Stimulated activated CD4-positive, alpha-beta T cell treated with anti-CD3 and anti-CD28 coated beads, TNF-alpha, amount 100 ng/mL, for 4 hours (primary cell): ENCODE measurements around the gene APBA2.

Experiments used
- DNase-seq, 3 experiments: peaks; one replicate each; pipeline ENCODE4 v3.0.0-alpha.2; 2020; ENCODE audit warnings: low read depth in 3 of 3

The APBA2 gene

GRCh38 chr15:29119847-29120246 lies 234.1 kb downstream of the APBA2 start:
- no peak for DNase-seq

GRCh38 chr15:29120593-29121368 lies 235.0 kb downstream of the APBA2 start:
- no peak for DNase-seq

- no peak for DNase-seq
These were observed 235.5 kb downstream of the APBA2 start for GRCh38 chr15:29121369-29121656.

GRCh38 chr15:29121907-29122306 lies 236.1 kb downstream of the APBA2 start:
- DNase-seq = no peak

GRCh38 chr15:29122506-29122905 lies 236.7 kb downstream of the APBA2 start:
- no peak for DNase-seq

GRCh38 chr15:29123171-29123570 lies 237.4 kb downstream of the APBA2 start:
- DNase-seq = no peak

- DNase-seq = no peak
These were observed 238.2 kb downstream of the APBA2 start for GRCh38 chr15:29123991-29124390.

- no peak for DNase-seq
These were observed 239.0 kb downstream of the APBA2 start for GRCh38 chr15:29124581-29125381.

- DNase-seq = no peak
These were observed 239.8 kb downstream of the APBA2 start for GRCh38 chr15:29125382-29126207.

- DNase-seq = no peak
These were observed 240.4 kb downstream of the APBA2 start for GRCh38 chr15:29126208-29126536.

- DNase-seq = no peak
These were observed 241.2 kb downstream of the APBA2 start for GRCh38 chr15:29126821-29127461.

- DNase-seq = no peak
These were observed 242.0 kb downstream of the APBA2 start for GRCh38 chr15:29127506-29128430.

- DNase-seq = no peak
These were observed 242.9 kb downstream of the APBA2 start for GRCh38 chr15:29128671-29129070.

- no peak for DNase-seq
These were observed 243.4 kb downstream of the APBA2 start for GRCh38 chr15:29129221-29129620.

GRCh38 chr15:29129926-29130325 lies 244.2 kb downstream of the APBA2 start:
- DNase-seq = no peak

GRCh38 chr15:29130476-29130875 lies 244.7 kb downstream of the APBA2 start:
- no peak for DNase-seq

GRCh38 chr15:29130951-29131839 lies 245.4 kb downstream of the APBA2 start:
- DNase-seq = no peak

GRCh38 chr15:29131840-29132420 lies 246.2 kb downstream of the APBA2 start:
- no peak for DNase-seq

- no peak for DNase-seq
These were observed 247.0 kb downstream of the APBA2 start for GRCh38 chr15:29132735-29133181.
